Measurements from ENCODE around the gene UBQLN4.
A peak's percentile ranks its signal among the peaks of the same experiment; 100 is the strongest.

GRCh38 chr1:156053768-156054499, at the start of gene UBQLN4:
- TF ChIP-seq CTCF (IDR thresholded peaks at IDR 0.05) (peak; percentile 72 to 86 (median 76)), EP300 (IDR thresholded peaks at IDR 0.05) (no peak)

Measured in tibial nerve (tissue), 4 donors.